Pancreas (tissue), 10 donors: Measurements from ENCODE around the gene ADGRV1. TPM values are rescaled to one million over a fixed set of nuclear protein-coding genes. Genes with fewer than 3 reads are reported as not detected.
A peak's percentile ranks its signal among the peaks of the same experiment; 100 is the strongest.

Source experiments
- ATAC-seq, 4 donors: fragments of 200-7000 bp; cut with Tn5 transposase; one replicate each; pipeline versions ENCODE4 v1.8.0 to v1.9.1; 2020; ENCODE audit warnings: mild to moderate bottlenecking in 4 of 4, moderate library complexity in 4 of 4
- DNase-seq, 6 donors: peaks; one replicate each; pipeline ENCODE4 v3.0.0-alpha.2; 2020
- FAIRE-seq: peaks from 2 replicates; lab custom pipeline; 2012; peaks lifted over from hg19 to GRCh38; lab: Jason Lieb, UNC
- H3K27ac ChIP-seq, 4 donors: fragments of 200-600 bp; sonication (generic); 1 replicate in 3 of 4; 2 replicates in 1 of 4; pipeline versions ENCODE4 v1.5.0 to v1.8.0; 2020
- H3K27me3 ChIP-seq, 4 donors: fragments of 200-600 bp; one replicate each; pipeline ENCODE4 v1.8.0; 2021
- H3K36me3 ChIP-seq, 3 donors: fragments of 200-600 bp; sonication (generic) in 1 of 3; one replicate each; pipeline versions ENCODE4 v1.5.0 to v1.8.0; 2020 to 2021
- H3K4me1 ChIP-seq, 3 donors: fragments of 200-600 bp; one replicate each; pipeline ENCODE4 v1.8.0; 2021
- H3K4me3 ChIP-seq, 4 donors: fragments of 200-600 bp; sonication (generic) in 2 of 4; one replicate each; pipeline versions ENCODE4 v1.5.0 to v1.8.0; 2020 to 2021
- H3K9me3 ChIP-seq, 4 donors: fragments of 200-600 bp; one replicate each; pipeline ENCODE4 v1.8.0; 2021
- CTCF ChIP-seq, 4 donors: fragments of 200-600 bp; sonication (generic) in 3 of 4; IDR thresholded peaks; one replicate each; pipeline versions ENCODE4 v1.5.0 to v1.8.0; 2021; ENCODE audit warnings: antibody characterized with exemption in 4 of 4
- WGBS, 2 donors: extraction: QIAGEN DNeasy Blood & Tissue Kit; methylation state at CpG; one replicate each; pipeline ENCODE4 v1.1.7; 2013; 5-methylcytosine and 5-hydroxymethylcytosine counted together
- intact Hi-C, 3 donors: fragments of 100-400 bp; cut with DNase I; formaldehyde crosslinking; loops; one replicate each; pipeline versions ENCODE4 v1.11.1 to v1.14.2; 2022
- polyA plus RNA-seq, 2 donors: library from polyadenylated mRNA; stranded (reverse); fragments of 200-250 nt; gene quantifications; one replicate each; pipeline ENCODE4 v1.2.3, GENCODE V29; 2013
- total RNA-seq, 6 donors: library from RNA; stranded (reverse); fragmentation: NEBNext Ultra II Directional in 4 of 6; extraction: Animal tissue kit (Norgen Biotek cat#: 25700) in 4 of 6; gene quantifications; one replicate each; pipeline versions ENCODE4 v1.2.1 to v1.2.4, GENCODE V29; 2021 to 2023
- donor health status: healthy with polysubstance abuse.
- donor health status: DM: no; HTN: no; CAD: no; lungs with moderate emphysema.
- donor health status: DM: no; HTN: no; CAD: no.
- donor health status: control.
- donor health status: control.
- donor health status: Bipolar disorder and iron deficiency.
- donor health status: DM: yes; HTN: yes; CAD: no.
- donor health status: DM: no; HTN: no; CAD: no.
- donor health status: DM: no; HTN: no; CAD: no.
- donor health status: DM: yes; HTN: yes; CAD: no.

The ADGRV1 gene
- total and polyA plus RNA-seq, 8 donors = 3.9 to 6.9 (median 5.4) TPM

GRCh38 chr5:90868799-90869198 lies 310.2 kb downstream of the ADGRV1 start:
- no peak overlapping the region for H3K4me3 ChIP-seq
- H3K27ac ChIP-seq = no peak overlapping the region
- peaks cover 0 to 9% (median 0%) of the 10 kb centered on the region in 3 donors for H3K4me1 ChIP-seq
- ATAC-seq (no peak), FAIRE-seq (no peak), DNase-seq (no peak)
- intact Hi-C loops = loop anchor here in 1 of 3 donors (10.0 kb wide), 2 partner anchors 516 to 546 kb away; partner anchors contain the start of gene ARRDC3
- WGBS, 2 donors = 93% methylated on average over 4 of the region's 4 CpGs
- no peaks in the 10 kb centered on the region for H3K36me3 ChIP-seq
- no peak for TF ChIP-seq CTCF (IDR thresholded peaks at IDR 0.05)
- no peaks in the 10 kb centered on the region for H3K27me3 ChIP-seq
- H3K9me3 ChIP-seq = no peaks in the 10 kb centered on the region

GRCh38 chr5:90871391-90871991 lies 312.9 kb downstream of the ADGRV1 start:
- Histone ChIP-seq H3K27me3 (no peaks in the 10 kb centered on the region), H3K9me3 (no peaks in the 10 kb centered on the region), H3K27ac (no peak overlapping the region), H3K4me3 (no peak overlapping the region), H3K4me1 (peaks cover 0 to 15% (median 8%) of the 10 kb centered on the region in 3 donors), H3K36me3 (no peaks in the 10 kb centered on the region)
- intact Hi-C loops = no loop called here
- WGBS, 2 donors = 87 to 91% methylated on average over 3 of the region's 3 CpGs
- FAIRE-seq (peak; percentile 54), ATAC-seq (peak in 1 of 4 donors; percentile 62), DNase-seq (no peak)
- TF ChIP-seq CTCF (IDR thresholded peaks at IDR 0.05) = no peak

- FAIRE-seq (no peak), ATAC-seq (peak in 3 of 4 donors; percentile 43 to 70 (median 69)), DNase-seq (no peak)
- no peaks in the 10 kb centered on the region for H3K36me3 ChIP-seq
- WGBS, 2 donors = 55 to 57% methylated on average over 3 of the region's 3 CpGs
- H3K4me3 ChIP-seq = no peak overlapping the region
- H3K27ac ChIP-seq = no peak overlapping the region
- H3K9me3 ChIP-seq = no peaks in the 10 kb centered on the region
- no peak for TF ChIP-seq CTCF (IDR thresholded peaks at IDR 0.05)
- peaks cover 0 to 18% (median 13%) of the 10 kb centered on the region in 3 donors for H3K4me1 ChIP-seq
- H3K27me3 ChIP-seq = no peaks in the 10 kb centered on the region
- intact Hi-C loops = no loop called here
Observed at GRCh38 chr5:90873033-90873517, 314.5 kb downstream of the ADGRV1 start.

GRCh38 chr5:90874066-90874465 lies 315.5 kb downstream of the ADGRV1 start:
- ATAC-seq (no peak), FAIRE-seq (no peak), DNase-seq (no peak)
- TF ChIP-seq CTCF (IDR thresholded peaks at IDR 0.05) = no peak
- H3K27ac ChIP-seq = no peak overlapping the region
- WGBS, 2 donors = 95 to 98% methylated on average over 5 of the region's 5 CpGs
- H3K36me3 ChIP-seq = no peaks in the 10 kb centered on the region
- intact Hi-C loops = no loop called here
- no peaks in the 10 kb centered on the region for H3K9me3 ChIP-seq
- H3K4me3 ChIP-seq = no peak overlapping the region
- H3K4me1 ChIP-seq = peaks cover 4 to 20% (median 19%) of the 10 kb centered on the region in 3 donors
- no peaks in the 10 kb centered on the region for H3K27me3 ChIP-seq

- no peaks in the 10 kb centered on the region for H3K36me3 ChIP-seq
- H3K4me1 ChIP-seq = peaks cover 4 to 20% (median 19%) of the 10 kb centered on the region in 3 donors
- H3K9me3 ChIP-seq = no peaks in the 10 kb centered on the region
- ATAC-seq (no peak), FAIRE-seq (no peak), DNase-seq (no peak)
- intact Hi-C loops = no loop called here
- no peak overlapping the region for H3K27ac ChIP-seq
- TF ChIP-seq CTCF (IDR thresholded peaks at IDR 0.05) = no peak
- H3K27me3 ChIP-seq = no peaks in the 10 kb centered on the region
- no peak overlapping the region for H3K4me3 ChIP-seq
Observed at GRCh38 chr5:90875456-90875855, 316.9 kb downstream of the ADGRV1 start.
